ENCODE data around the gene NEBL. TPM values are rescaled to one million over a fixed set of nuclear protein-coding genes. Genes with fewer than 3 reads are reported as not detected.

NEBL gene
- total RNA-seq, 1 donor from 2014 or later = 77.6 TPM

- no peak overlapping the region for H2AFZ ChIP-seq (replicated peaks)
- no peaks in the 10 kb centered on the region for H3K9me3 ChIP-seq (ENCODE audit: low read depth)
- Mint-ChIP-seq H3K27ac (no peak overlapping the region), H3K27me3 (ENCODE audit: insufficient read depth, low read depth) (no peaks in the 10 kb centered on the region), H3K4me3 (no peak overlapping the region), H3K4me1 (no peaks in the 10 kb centered on the region), H3K36me3 (peaks cover 22% of the 10 kb centered on the region), H3K9me3 (no peaks in the 10 kb centered on the region)
- no peaks in the 10 kb centered on the region for H3F3A ChIP-seq (ENCODE audit: low read depth)
- no peak overlapping the region for H3K27ac ChIP-seq
- no peaks in the 10 kb centered on the region for H3K27me3 ChIP-seq
- no peak overlapping the region for H3K9ac ChIP-seq
- no peak overlapping the region for H3K4me3 ChIP-seq
- no peak overlapping the region for H3K4me2 ChIP-seq
- H3K79me2 ChIP-seq (ENCODE audit: low read depth) = no peaks in the 10 kb centered on the region
- TF ChIP-seq CTCF (IDR thresholded peaks at IDR 0.05) (no peak), EZH2 (IDR thresholded peaks at IDR 0.05) (no peak), EZH2phosphoT487 (IDR thresholded peaks at IDR 0.05) (no peak)
- H3K36me3 ChIP-seq = no peaks in the 10 kb centered on the region
- H4K20me1 ChIP-seq (ENCODE audit: low read depth) = no peaks in the 10 kb centered on the region
- H3K4me1 ChIP-seq = peaks cover 3% of the 10 kb centered on the region
- DNase-seq (ENCODE audit: low spot score) = no peak
These were observed 18.0 kb downstream of the NEBL start for GRCh38 chr10:20879136-20879535.

- Mint-ChIP-seq H3K4me1 (no peaks in the 10 kb centered on the region), H3K27ac (no peak overlapping the region), H3K9me3 (no peaks in the 10 kb centered on the region), H3K27me3 (ENCODE audit: insufficient read depth, low read depth) (no peaks in the 10 kb centered on the region), H3K36me3 (peaks cover 25% of the 10 kb centered on the region), H3K4me3 (no peak overlapping the region)
- no peaks in the 10 kb centered on the region for H3K27me3 ChIP-seq
- no peaks in the 10 kb centered on the region for H3K36me3 ChIP-seq
- no peak overlapping the region for H3K4me3 ChIP-seq
- no peaks in the 10 kb centered on the region for H3K79me2 ChIP-seq (ENCODE audit: low read depth)
- H2AFZ ChIP-seq (replicated peaks) = no peak overlapping the region
- DNase-seq (ENCODE audit: low spot score) = no peak
- peaks cover under 1% of the 10 kb centered on the region for H3K4me1 ChIP-seq
- no peaks in the 10 kb centered on the region for H3K9me3 ChIP-seq (ENCODE audit: low read depth)
- TF ChIP-seq EZH2 (IDR thresholded peaks at IDR 0.05) = no peak
- no peak for TF ChIP-seq EZH2phosphoT487 (IDR thresholded peaks at IDR 0.05)
- no peak overlapping the region for H3K4me2 ChIP-seq
- H4K20me1 ChIP-seq (ENCODE audit: low read depth) = no peaks in the 10 kb centered on the region
- no peak overlapping the region for H3K27ac ChIP-seq
- no peak overlapping the region for H3K9ac ChIP-seq
- no peaks in the 10 kb centered on the region for H3F3A ChIP-seq (ENCODE audit: low read depth)
These were observed 18.8 kb downstream of the NEBL start for GRCh38 chr10:20877986-20878983.

GRCh38 chr10:20877554-20877953 lies 19.6 kb downstream of the NEBL start:
- Histone ChIP-seq H3K4me3 (no peak overlapping the region), H3K9me3 (ENCODE audit: low read depth) (no peaks in the 10 kb centered on the region), H3K36me3 (no peaks in the 10 kb centered on the region), H3F3A (ENCODE audit: low read depth) (no peaks in the 10 kb centered on the region), H4K20me1 (ENCODE audit: low read depth) (no peaks in the 10 kb centered on the region), H3K27me3 (no peaks in the 10 kb centered on the region), H2AFZ (replicated peaks) (no peak overlapping the region), H3K27ac (no peak overlapping the region), H3K4me1 (no peaks in the 10 kb centered on the region), H3K79me2 (ENCODE audit: low read depth) (no peaks in the 10 kb centered on the region), H3K9ac (no peak overlapping the region), H3K4me2 (no peak overlapping the region)
- Mint-ChIP-seq H3K9me3 (no peaks in the 10 kb centered on the region), H3K4me3 (no peak overlapping the region), H3K27ac (no peak overlapping the region), H3K4me1 (no peaks in the 10 kb centered on the region), H3K36me3 (peaks cover 29% of the 10 kb centered on the region), H3K27me3 (ENCODE audit: insufficient read depth, low read depth) (no peaks in the 10 kb centered on the region)
- TF ChIP-seq CTCF (IDR thresholded peaks at IDR 0.05) (no peak), EZH2phosphoT487 (IDR thresholded peaks at IDR 0.05) (no peak), EZH2 (IDR thresholded peaks at IDR 0.05) (no peak)
- no peak for DNase-seq (ENCODE audit: low spot score)

GRCh38 chr10:20874261-20874660 lies 22.9 kb downstream of the NEBL start:
- TF ChIP-seq EZH2 (IDR thresholded peaks at IDR 0.05) (no peak), EZH2phosphoT487 (IDR thresholded peaks at IDR 0.05) (no peak), CTCF (IDR thresholded peaks at IDR 0.05) (no peak)
- Mint-ChIP-seq H3K36me3 (peaks cover 25% of the 10 kb centered on the region), H3K27ac (no peak overlapping the region), H3K27me3 (ENCODE audit: insufficient read depth, low read depth) (no peaks in the 10 kb centered on the region), H3K4me3 (no peak overlapping the region), H3K9me3 (no peaks in the 10 kb centered on the region), H3K4me1 (peaks cover 12% of the 10 kb centered on the region)
- H4K20me1 ChIP-seq (ENCODE audit: low read depth) = no peaks in the 10 kb centered on the region
- H3K79me2 ChIP-seq (ENCODE audit: low read depth) = no peaks in the 10 kb centered on the region
- H3K27me3 ChIP-seq = no peaks in the 10 kb centered on the region
- no peaks in the 10 kb centered on the region for H3K9me3 ChIP-seq (ENCODE audit: low read depth)
- H2AFZ ChIP-seq (replicated peaks) = no peak overlapping the region
- no peak overlapping the region for H3K4me2 ChIP-seq
- H3K9ac ChIP-seq = no peak overlapping the region
- no peak overlapping the region for H3K4me3 ChIP-seq
- no peak for DNase-seq (ENCODE audit: low spot score)
- peaks cover 8% of the 10 kb centered on the region for H3K4me1 ChIP-seq
- H3F3A ChIP-seq (ENCODE audit: low read depth) = no peaks in the 10 kb centered on the region
- H3K27ac ChIP-seq = no peak overlapping the region
- no peaks in the 10 kb centered on the region for H3K36me3 ChIP-seq
